T-helper 9 cell (primary cell): ENCODE measurements around the gene FETUB.

Experiments used
- DNase-seq: peaks from one replicate; pipeline ENCODE4 v3.0.0-alpha.2; 2020

FETUB gene

GRCh38 chr3:186638259-186638658, 1.9 kb upstream of the FETUB start:
- no peak for DNase-seq

DNA sequence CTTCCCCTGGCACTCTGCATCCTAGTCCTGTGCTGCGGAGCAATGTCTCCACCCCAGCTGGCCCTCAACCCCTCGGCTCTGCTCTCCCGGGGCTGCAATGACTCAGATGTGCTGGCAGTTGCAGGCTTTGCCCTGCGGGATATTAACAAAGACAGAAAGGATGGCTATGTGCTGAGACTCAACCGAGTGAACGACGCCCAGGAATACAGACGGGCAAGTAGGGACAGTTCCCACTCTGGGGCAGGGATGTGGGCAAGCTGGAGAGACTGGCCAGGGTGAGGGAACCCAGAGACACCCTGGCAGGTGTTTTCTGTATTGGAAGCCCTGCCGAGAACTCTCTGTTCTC, 247 bp downstream of the FETUB start:
- no peak for DNase-seq

- no peak for DNase-seq
Measured at GRCh38 chr3:186640929-186641328, 730 bp downstream of the FETUB start.

- DNase-seq, result no peak
Measured at GRCh38 chr3:186642014-186642413, 1.8 kb downstream of the FETUB start.

DNA sequence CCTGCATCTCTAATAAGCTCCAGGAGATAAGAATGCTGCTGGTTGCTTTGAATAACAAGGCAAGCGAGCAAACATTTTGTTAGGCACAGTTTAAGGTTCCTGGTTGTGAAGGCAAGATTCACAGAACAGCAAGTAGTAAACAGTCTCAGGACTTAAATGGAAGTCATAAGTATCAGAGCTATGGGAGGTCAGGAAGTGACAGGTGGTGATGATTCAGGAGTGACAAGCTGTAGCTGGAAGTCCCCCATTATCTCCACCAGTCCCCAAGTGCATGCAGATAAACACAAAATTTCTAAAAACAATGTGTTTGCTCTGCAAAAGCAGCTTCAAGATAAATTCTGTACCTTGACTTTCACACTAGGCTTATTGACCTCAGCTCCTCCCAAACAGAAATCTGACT, 3.3 kb downstream of the FETUB start:
- no peak for DNase-seq

DNA sequence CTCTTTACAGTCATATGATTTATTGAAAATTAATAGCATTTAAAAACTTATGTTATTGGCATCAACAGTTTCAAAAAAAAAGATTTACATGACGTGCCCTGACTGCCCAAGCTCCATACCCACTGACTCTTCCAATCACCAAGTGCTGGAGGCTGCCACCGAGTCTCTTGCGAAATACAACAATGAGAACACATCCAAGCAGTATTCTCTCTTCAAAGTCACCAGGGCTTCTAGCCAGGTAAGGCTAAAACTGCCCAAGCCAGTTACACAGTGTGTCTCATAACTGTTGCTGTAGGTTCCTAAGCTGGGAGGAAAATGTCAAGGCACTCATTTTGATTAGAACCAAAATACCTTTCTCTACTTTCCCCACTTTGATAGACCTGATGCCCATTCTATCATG, 4.5 kb downstream of the FETUB start:
- DNase-seq, result no peak

DNA sequence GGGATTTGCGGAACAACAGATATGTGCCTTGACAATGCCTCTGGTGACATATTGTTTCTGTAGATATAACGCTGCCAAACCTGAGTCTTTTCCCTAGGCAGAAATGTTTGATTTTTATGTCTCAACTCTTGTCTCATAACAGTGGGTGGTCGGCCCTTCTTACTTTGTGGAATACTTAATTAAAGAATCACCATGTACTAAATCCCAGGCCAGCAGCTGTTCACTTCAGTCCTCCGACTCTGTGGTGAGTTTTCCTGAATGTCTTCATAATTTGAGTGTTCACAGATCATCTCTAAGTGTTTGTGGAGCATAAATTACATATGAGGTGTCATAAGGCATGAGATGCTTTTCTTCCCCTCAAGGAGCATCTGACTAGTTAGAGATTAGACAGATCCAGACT, 5.9 kb downstream of the FETUB start:
- DNase-seq, result no peak

GRCh38 chr3:186646841-186647240, 6.6 kb downstream of the FETUB start:
- DNase-seq, result no peak

GRCh38 chr3:186648851-186649250, 8.7 kb downstream of the FETUB start:
- no peak for DNase-seq

DNA sequence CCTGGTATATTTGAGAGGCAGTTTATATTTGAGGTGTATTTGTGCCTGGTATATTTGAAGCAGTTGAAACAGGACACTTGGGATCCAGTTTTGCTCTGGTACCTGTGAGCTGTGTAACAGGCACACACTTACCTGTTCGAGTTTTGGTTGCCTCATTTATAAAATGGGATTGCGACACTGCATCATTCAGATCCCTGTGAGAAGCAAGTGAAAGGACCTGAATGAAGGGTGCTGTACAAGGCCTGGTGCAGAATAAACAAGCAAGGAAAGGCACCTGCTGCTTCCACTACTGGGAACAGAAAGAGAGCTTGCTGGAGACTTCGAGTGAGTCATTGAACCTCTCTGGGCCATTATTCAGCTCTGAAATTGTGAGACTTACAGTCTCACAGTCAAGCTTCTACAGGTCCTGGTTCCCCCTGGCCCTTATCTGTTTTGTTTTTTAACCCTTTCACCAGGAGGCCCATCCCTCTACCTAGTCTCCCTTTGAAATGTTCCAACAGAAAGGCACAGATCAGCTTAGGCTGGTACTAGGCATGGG, 11.5 kb downstream of the FETUB start:
- no peak for DNase-seq

- DNase-seq, result no peak
Measured at GRCh38 chr3:186653080-186653707, 13.0 kb downstream of the FETUB start.

GRCh38 chr3:186653984-186654383, 13.8 kb downstream of the FETUB start:
- no peak for DNase-seq

- no peak for DNase-seq
Measured at GRCh38 chr3:186663361-186664118, 23.3 kb downstream of the FETUB start.

DNA sequence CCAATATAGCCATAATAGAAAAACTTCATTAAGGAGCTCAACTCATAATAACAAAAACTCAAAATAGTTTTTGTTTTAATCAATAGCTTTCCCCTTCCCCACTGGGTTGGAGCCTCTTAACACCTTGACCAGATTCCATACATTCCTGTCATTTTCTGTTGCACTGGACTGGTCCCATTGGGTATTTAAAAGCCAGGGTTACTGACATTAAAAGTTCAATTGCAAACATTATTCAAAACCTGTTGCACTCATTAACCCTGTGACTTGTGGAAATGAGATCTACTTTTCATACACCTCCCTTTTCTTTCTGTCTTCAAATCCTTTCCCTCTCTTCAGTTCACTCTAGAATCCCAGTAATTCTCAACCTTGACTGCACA, 23.9 kb downstream of the FETUB start:
- no peak for DNase-seq

- DNase-seq, result no peak
Measured at GRCh38 chr3:186664506-186664905, 24.3 kb downstream of the FETUB start.

- no peak for DNase-seq
Measured at GRCh38 chr3:186665625-186666188, 25.5 kb downstream of the FETUB start, which contains the start of gene HRG. TSS of gene HRG (plus strand) at chr3:186666014. CDS start at chr3:186666032, 18 bp downstream.

DNA sequence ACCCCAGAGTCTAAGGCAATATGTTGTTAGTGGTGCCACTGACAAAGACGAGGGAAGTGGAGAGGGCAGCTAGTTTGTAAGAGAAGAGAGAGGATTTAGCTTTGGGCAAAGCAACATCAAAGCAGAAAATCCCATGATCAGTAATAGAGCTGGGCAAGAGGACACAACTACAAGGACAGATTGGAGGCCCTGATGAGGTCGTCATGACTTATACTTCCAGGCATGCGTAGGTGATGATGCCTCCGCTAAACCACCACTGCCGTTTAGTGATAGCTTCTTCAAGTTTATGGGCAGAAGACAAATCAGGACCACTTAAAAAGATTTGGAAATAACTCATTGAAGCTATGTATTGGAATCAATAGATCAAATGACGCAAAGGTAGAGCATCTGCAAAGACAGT, 28.2 kb downstream of the FETUB start:
- DNase-seq, result no peak

- no peak for DNase-seq
Measured at GRCh38 chr3:186669378-186670084, 29.3 kb downstream of the FETUB start.

DNA sequence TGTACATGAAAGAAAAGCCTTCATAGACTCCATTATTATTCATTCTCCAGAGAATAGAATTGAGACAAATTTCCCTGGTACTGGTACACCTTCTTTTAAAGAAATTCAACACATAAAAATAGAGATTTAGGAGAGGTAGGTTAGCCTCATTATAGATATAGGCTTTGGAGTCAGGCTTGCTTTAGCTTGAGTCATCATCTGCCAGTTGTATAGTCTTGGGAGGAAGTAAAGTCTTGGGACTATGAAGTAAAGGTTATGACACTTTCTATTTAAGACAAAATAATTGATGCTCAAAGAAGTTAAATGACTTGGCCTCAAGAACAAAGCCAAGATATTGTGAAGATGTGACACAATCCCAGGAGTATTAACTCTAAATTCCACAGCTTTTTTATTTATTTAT, 30.0 kb downstream of the FETUB start:
- no peak for DNase-seq

DNA sequence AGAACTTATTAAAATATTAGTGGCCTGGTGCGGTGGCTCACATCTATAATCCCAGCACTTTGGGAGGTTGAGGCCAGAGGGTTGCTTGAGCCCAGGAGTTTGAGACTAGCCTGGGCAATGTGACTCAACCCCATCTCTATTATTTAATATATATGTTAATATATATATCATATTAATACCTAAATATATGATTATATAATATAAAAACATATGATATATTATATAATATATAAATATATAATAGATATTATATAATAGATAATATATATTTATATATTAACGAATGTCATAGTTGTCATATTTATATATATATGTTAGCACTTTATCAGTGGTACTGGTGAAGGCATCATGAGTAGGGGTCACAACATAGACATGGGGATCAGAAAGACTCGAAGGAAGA, 30.9 kb downstream of the FETUB start:
- DNase-seq, result no peak

DNA sequence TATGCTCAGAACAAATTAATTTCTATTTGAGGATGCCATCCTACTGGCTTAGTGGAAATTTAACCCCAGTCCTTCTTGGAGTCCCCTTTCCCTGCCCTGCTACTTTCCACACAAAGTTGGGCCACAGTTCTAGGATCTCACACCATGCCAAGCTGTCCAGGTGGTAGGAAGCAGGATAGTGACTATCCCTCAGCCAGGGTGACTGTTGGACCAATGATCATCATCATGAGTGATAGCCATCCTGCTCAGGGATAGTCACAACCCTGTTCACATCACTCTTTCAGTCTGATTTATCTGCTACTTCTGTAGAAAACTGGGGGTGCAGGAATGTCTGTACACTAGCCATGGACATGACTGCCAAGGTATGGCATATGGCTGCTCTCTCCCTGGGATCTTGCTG, 38.4 kb downstream of the FETUB start:
- no peak for DNase-seq

- DNase-seq, result no peak
Measured at GRCh38 chr3:186679151-186679550, 39.0 kb downstream of the FETUB start.

- no peak for DNase-seq
Measured at GRCh38 chr3:186680869-186681268, 40.7 kb downstream of the FETUB start.

DNA sequence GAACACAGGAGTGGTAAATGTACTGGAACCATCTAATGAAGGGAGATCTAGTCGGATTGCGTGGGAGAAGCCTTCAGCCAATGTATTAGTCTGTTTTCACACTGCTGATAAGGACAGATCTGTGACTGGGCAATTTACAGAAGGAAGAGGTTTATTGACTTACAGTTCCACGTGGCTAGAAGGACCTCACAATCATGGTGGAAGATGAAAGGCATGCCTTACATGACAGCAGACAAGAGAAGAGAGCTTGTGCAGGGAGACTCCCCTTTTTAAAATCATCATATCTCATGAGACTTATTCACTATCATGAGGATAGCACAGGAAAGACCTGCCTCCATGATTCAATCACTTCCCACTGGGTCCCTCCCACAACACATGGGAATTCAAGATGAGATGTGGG, 42.6 kb downstream of the FETUB start:
- DNase-seq, result no peak
